DOHH2 (cell line): ENCODE results near the gene SLC22A12.

Experiments used
- H3F3A ChIP-seq: fragments of 200-600 bp; sonication (generic), shearing (Covaris generic); 2 replicates; pipeline ENCODE4 v1.6.0; 2016; ENCODE audit warnings: antibody characterized with exemption, mild to moderate bottlenecking; ENCODE audit not compliant: control insufficient read depth, insufficient read depth
- H3K27ac ChIP-seq: fragments of 200-600 bp; sonication (generic); 2 replicates; pipeline ENCODE4 v1.5.1; 2014; ENCODE audit warnings: low read depth, mild to moderate bottlenecking, low read length, moderate library complexity
- H3K27me3 ChIP-seq: fragments of 200-600 bp; sonication (generic); 2 replicates; pipeline ENCODE4 v1.6.1; 2014; ENCODE audit warnings: mild to moderate bottlenecking, low read length, mixed read lengths; ENCODE audit not compliant: control insufficient read depth
- H3K36me3 ChIP-seq: fragments of 200-600 bp; sonication (generic); 2 replicates; pipeline ENCODE4 v1.6.1; 2014; ENCODE audit warnings: mild to moderate bottlenecking, low read length, moderate library complexity, mixed read lengths; ENCODE audit not compliant: control insufficient read depth
- H3K4me1 ChIP-seq: fragments of 200-600 bp; sonication (generic); 2 replicates; pipeline ENCODE4 v1.6.1; 2014; ENCODE audit warnings: mild to moderate bottlenecking, low read length, mixed read lengths; ENCODE audit not compliant: control insufficient read depth
- H3K4me2 ChIP-seq: fragments of 200-600 bp; sonication (generic); 2 replicates; pipeline ENCODE4 v1.6.0; 2014; ENCODE audit warnings: mild to moderate bottlenecking, low read length, moderate library complexity
- H3K4me3 ChIP-seq: fragments of 200-600 bp; sonication (generic); 2 replicates; pipeline ENCODE4 v1.5.1; 2014; ENCODE audit warnings: mild to moderate bottlenecking, low read length, mixed read lengths
- H3K79me2 ChIP-seq: fragments of 200-600 bp; sonication (generic); 2 replicates; pipeline ENCODE4 v1.6.1; 2014; ENCODE audit warnings: mild to moderate bottlenecking, low read length, mixed read lengths; ENCODE audit not compliant: control insufficient read depth
- H3K9me2 ChIP-seq: fragments of 200-600 bp; sonication (generic); replicated peaks from 2 replicates; pipeline ENCODE4 v1.6.1; 2014; ENCODE audit warnings: mild to moderate bottlenecking, low read length, mixed read lengths; ENCODE audit not compliant: control insufficient read depth
- H3K9me3 ChIP-seq: fragments of 200-600 bp; sonication (generic); 2 replicates; pipeline ENCODE4 v1.6.1; 2014; ENCODE audit warnings: antibody characterized with exemption, low read length, mixed read lengths; ENCODE audit not compliant: control insufficient read depth, insufficient read depth
- H4K20me1 ChIP-seq: fragments of 200-600 bp; sonication (generic); 2 replicates; pipeline ENCODE4 v1.6.0; 2014; ENCODE audit warnings: low read depth, mild to moderate bottlenecking, antibody characterized with exemption, low read length, moderate library complexity; ENCODE audit not compliant: control insufficient read depth, insufficient read depth
- EZH2phosphoT487 ChIP-seq: fragments of 200-600 bp; sonication (generic); IDR thresholded peaks from 2 replicates; pipeline ENCODE4 v1.6.1; 2017; ENCODE audit warnings: borderline replicate concordance, mild to moderate bottlenecking, antibody characterized with exemption, low read length, moderate library complexity, mixed read lengths
- TF ChIP-seq, protein P1 (sequence below): fragments of 200-600 bp; sonication (generic); IDR thresholded peaks from one replicate; pipeline ENCODE4 v1.5.1; 2014; ENCODE audit warnings: antibody characterized with exemption, mild to moderate bottlenecking, low read depth, low read length; ENCODE audit not compliant: poor library complexity, severe bottlenecking

Gene SLC22A12

DNA sequence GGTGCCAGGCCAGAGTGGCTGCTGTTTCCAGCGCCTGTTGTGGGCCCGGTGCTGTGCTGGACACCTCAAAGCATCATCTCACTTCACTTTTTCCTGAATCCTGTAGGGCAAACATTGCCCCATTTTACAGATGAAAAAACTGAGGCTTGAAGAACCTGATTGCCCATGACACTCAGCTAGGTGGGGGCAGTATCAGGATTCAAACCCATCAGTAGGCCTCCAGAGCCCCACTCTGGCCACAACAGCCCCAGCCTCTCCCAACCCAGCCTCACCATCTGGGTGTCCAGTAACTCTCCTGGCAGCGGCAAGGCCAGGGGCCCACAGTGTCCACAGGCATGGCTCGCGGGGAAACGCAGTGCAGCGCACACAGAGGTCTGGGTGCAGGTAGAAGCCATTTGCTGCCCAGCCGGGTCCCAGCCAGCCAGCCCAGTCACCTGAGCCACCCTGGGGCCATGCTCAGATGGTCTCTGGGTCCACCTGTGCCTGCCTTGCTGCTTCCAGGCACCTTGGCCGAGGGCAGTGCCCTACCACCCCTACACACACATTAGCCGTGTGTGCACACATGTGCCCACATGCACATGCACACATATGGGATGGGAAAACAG is 11.5 kb downstream of the SLC22A12 start:
- no peaks in the 10 kb centered on the region for H3F3A ChIP-seq
- peaks cover 8% of the 10 kb centered on the region for H3K27me3 ChIP-seq
- no peaks in the 10 kb centered on the region for H3K9me2 ChIP-seq
- no peaks in the 10 kb centered on the region for H3K4me1 ChIP-seq
- no peak overlapping the region for H3K27ac ChIP-seq
- H3K4me2 ChIP-seq = no peak overlapping the region
- no peaks in the 10 kb centered on the region for H3K9me3 ChIP-seq
- no peaks in the 10 kb centered on the region for H3K79me2 ChIP-seq
- no peak for TF ChIP-seq EZH2phosphoT487
- TF ChIP-seq, protein P1, sequence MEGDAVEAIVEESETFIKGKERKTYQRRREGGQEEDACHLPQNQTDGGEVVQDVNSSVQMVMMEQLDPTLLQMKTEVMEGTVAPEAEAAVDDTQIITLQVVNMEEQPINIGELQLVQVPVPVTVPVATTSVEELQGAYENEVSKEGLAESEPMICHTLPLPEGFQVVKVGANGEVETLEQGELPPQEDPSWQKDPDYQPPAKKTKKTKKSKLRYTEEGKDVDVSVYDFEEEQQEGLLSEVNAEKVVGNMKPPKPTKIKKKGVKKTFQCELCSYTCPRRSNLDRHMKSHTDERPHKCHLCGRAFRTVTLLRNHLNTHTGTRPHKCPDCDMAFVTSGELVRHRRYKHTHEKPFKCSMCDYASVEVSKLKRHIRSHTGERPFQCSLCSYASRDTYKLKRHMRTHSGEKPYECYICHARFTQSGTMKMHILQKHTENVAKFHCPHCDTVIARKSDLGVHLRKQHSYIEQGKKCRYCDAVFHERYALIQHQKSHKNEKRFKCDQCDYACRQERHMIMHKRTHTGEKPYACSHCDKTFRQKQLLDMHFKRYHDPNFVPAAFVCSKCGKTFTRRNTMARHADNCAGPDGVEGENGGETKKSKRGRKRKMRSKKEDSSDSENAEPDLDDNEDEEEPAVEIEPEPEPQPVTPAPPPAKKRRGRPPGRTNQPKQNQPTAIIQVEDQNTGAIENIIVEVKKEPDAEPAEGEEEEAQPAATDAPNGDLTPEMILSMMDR = no peak
- H3K4me3 ChIP-seq = no peak overlapping the region
- no peaks in the 10 kb centered on the region for H3K36me3 ChIP-seq
- no peaks in the 10 kb centered on the region for H4K20me1 ChIP-seq

DNA sequence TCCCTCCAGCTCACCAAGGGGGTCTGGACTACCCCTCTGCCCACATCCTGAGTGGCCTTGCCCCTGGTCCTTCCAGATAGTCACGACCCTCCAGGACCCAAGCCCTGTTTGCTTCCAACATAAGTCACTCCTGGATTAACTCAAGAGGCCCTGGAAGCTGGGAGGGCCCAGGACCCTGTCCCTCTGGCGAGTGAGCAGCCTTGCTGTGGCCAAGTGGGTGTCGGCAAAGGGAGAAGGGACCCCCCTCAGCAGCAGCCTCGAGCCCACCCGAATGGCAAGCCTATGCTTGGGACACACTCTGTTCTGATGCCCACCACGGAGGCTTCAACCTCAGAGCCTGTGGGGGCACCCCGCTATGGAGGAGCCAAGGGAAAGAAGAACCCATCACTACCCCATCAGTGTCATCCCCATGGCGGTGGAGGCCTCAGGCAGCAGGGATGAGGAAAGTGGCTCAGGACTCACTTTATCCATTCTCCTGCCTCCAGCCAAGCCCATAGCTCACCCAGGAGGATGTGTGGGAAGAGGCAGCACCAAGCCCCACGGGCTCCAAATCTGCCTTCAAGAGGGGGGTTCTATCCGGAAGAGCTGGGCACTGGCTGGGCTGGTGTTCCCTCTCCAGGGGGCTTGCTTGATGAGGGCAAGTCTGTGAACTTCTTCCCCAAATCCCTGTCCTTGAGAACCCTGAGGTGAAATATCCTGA is 12.5 kb downstream of the SLC22A12 start:
- Histone ChIP-seq H3K4me1 (no peaks in the 10 kb centered on the region), H3K4me3 (no peak overlapping the region), H3K79me2 (no peaks in the 10 kb centered on the region), H3K4me2 (no peak overlapping the region), H3K9me3 (no peaks in the 10 kb centered on the region), H3K9me2 (no peaks in the 10 kb centered on the region), H4K20me1 (no peaks in the 10 kb centered on the region), H3K27ac (no peak overlapping the region), H3K36me3 (no peaks in the 10 kb centered on the region), H3F3A (no peaks in the 10 kb centered on the region), H3K27me3 (peaks cover 8% of the 10 kb centered on the region)
- TF ChIP-seq EZH2phosphoT487 = no peak
- TF ChIP-seq, protein P1 = no peak

DNA sequence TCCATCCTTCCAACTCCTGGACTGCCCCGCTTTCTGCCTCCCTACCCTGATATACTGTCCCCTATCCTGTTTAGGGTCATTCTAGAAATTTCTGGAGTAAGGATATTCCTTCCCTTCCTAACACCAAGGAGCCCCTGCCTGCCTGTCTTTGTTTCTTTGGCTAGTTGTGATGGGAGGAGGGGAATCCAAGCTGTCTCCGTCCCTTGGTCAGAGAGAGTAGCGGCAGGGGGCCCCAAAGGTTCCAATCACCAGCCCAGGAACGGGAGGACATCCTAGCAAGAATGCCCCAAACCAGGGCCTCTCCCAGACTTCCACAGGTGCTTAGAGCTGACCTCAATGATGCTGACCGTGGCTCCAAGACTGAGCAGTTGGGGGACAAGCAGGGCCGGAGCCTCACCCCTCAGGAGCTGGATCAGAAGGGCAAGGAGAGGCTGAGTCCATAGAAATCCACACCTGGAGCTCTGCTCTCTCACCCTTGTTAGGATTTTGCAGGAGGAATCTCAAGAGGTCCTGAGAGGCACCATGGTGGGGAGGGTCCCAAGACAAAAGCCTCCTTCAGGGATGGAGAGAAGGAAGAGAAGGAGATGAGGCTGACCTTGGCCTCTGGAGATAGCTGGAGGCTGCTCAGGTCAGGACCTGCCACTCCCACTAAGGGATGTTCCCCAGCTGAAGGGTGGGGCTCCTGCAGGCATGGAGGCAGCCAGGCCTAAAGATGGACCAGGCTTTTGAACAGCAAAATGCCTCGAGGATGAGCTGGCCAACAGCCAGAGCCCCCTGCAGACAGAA is 13.6 kb downstream of the SLC22A12 start:
- Histone ChIP-seq H3K79me2 (no peaks in the 10 kb centered on the region), H3K9me3 (no peaks in the 10 kb centered on the region), H3K4me1 (no peaks in the 10 kb centered on the region), H3K36me3 (no peaks in the 10 kb centered on the region), H3K4me2 (no peak overlapping the region), H3K4me3 (no peak overlapping the region), H3K27me3 (peaks cover 8% of the 10 kb centered on the region), H4K20me1 (no peaks in the 10 kb centered on the region), H3F3A (no peaks in the 10 kb centered on the region), H3K27ac (no peak overlapping the region), H3K9me2 (no peaks in the 10 kb centered on the region)
- TF ChIP-seq, protein P1 = no peak
- no peak for TF ChIP-seq EZH2phosphoT487
